Tibial nerve (tissue), 4 donors: ENCODE measurements around the gene FAM13A. TPM values are rescaled to one million over a fixed set of nuclear protein-coding genes. Genes with fewer than 3 reads are reported as not detected.
A peak's percentile ranks its signal among the peaks of the same experiment; 100 is the strongest.

Source experiments
- DNase-seq, 2 donors: peaks; one replicate each; pipeline ENCODE4 v3.0.0-alpha.2; 2019; ENCODE audit warnings: low spot score in 2 of 2
- H3K27ac ChIP-seq, 4 donors: fragments of 200-600 bp; sonication (generic) in 3 of 4; one replicate each; pipeline ENCODE4 v1.5.1; 2017 to 2019; ENCODE audit warnings: mild to moderate bottlenecking in 1 of 4
- H3K27me3 ChIP-seq, 2 donors: fragments of 200-600 bp; sonication (generic) in 1 of 2; one replicate each; pipeline versions ENCODE4 v1.5.1 to v1.6.0; 2017 to 2019
- H3K36me3 ChIP-seq, 3 donors: fragments of 200-600 bp; sonication (generic); one replicate each; pipeline ENCODE4 v1.5.1; 2018 to 2019
- H3K4me1 ChIP-seq, 4 donors: fragments of 200-600 bp; sonication (generic) in 3 of 4; one replicate each; pipeline ENCODE4 v1.5.1; 2017 to 2019
- H3K4me3 ChIP-seq, 4 donors: fragments of 200-600 bp; sonication (generic) in 3 of 4; one replicate each; pipeline ENCODE4 v1.5.1; 2017 to 2019; ENCODE audit warnings: mild to moderate bottlenecking in 1 of 4, moderate library complexity in 1 of 4
- H3K9me3 ChIP-seq, 4 donors: fragments of 200-600 bp; sonication (generic) in 3 of 4; one replicate each; pipeline ENCODE4 v1.5.1; 2017 to 2019
- EP300 ChIP-seq, 2 donors: sonication (generic); formaldehyde crosslinking; IDR thresholded peaks; one replicate each; pipeline ENCODE4 v1.6.1; 2017; ENCODE audit warnings: antibody characterized with exemption in 2 of 2, mild to moderate bottlenecking in 1 of 2
- POLR2A ChIP-seq, 2 donors: fragments of 450-650 bp; IDR thresholded peaks; one replicate each; pipeline ENCODE4 v1.6.1; 2017; ENCODE audit warnings: antibody characterized with exemption in 2 of 2, mild to moderate bottlenecking in 2 of 2, moderate library complexity in 2 of 2
- WGBS, 2 donors: methylation state at CpG; one replicate each; pipeline ENCODE4 v1.1.5; 2018; 5-methylcytosine and 5-hydroxymethylcytosine counted together
- total RNA-seq, 4 donors: library from RNA; depleted of rRNA; stranded (reverse); fragments of >200 nt; gene quantifications; one replicate each; pipeline ENCODE4 v1.1.0, GENCODE V29; 2016
- TF ChIP-seq, protein P1 (sequence below), 5 experiments: fragments of 200-600 bp in 3 of 5; fragments of 450-650 bp in 2 of 5; sonication (generic) in 3 of 5; IDR thresholded peaks; one replicate each; pipeline ENCODE4 v1.5.1; 2016 to 2019; ENCODE audit warnings: antibody characterized with exemption in 5 of 5, mild to moderate bottlenecking in 3 of 5, moderate library complexity in 2 of 5

Gene FAM13A
- total RNA-seq, 4 donors from 2014 or later = 48.8 to 77.6 (median 58.8) TPM

GRCh38 chr4:88830598-88830997 is 226.4 kb downstream of the FAM13A start:
- peaks cover 0 to 28% (median 3%) of the 10 kb centered on the region in 4 donors for H3K4me1 ChIP-seq
- 56 to 60% methylated on average over 2 of the region's 2 CpGs for WGBS, 2 donors
- no peaks in the 10 kb centered on the region for H3K27me3 ChIP-seq
- H3K9me3 ChIP-seq = no peaks in the 10 kb centered on the region
- no peak for DNase-seq
- no peak overlapping the region for H3K4me3 ChIP-seq
- TF ChIP-seq, protein P1, sequence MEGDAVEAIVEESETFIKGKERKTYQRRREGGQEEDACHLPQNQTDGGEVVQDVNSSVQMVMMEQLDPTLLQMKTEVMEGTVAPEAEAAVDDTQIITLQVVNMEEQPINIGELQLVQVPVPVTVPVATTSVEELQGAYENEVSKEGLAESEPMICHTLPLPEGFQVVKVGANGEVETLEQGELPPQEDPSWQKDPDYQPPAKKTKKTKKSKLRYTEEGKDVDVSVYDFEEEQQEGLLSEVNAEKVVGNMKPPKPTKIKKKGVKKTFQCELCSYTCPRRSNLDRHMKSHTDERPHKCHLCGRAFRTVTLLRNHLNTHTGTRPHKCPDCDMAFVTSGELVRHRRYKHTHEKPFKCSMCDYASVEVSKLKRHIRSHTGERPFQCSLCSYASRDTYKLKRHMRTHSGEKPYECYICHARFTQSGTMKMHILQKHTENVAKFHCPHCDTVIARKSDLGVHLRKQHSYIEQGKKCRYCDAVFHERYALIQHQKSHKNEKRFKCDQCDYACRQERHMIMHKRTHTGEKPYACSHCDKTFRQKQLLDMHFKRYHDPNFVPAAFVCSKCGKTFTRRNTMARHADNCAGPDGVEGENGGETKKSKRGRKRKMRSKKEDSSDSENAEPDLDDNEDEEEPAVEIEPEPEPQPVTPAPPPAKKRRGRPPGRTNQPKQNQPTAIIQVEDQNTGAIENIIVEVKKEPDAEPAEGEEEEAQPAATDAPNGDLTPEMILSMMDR (IDR thresholded peaks at IDR 0.05) = no peak
- TF ChIP-seq EP300 (IDR thresholded peaks at IDR 0.05) = no peak
- no peak for TF ChIP-seq POLR2A (IDR thresholded peaks at IDR 0.05)
- no peaks in the 10 kb centered on the region for H3K36me3 ChIP-seq
- H3K27ac ChIP-seq = peak overlapping the region in 3 of 4 donors; percentile 10 to 39 (median 29)

- no peaks in the 10 kb centered on the region for H3K27me3 ChIP-seq
- H3K36me3 ChIP-seq = no peaks in the 10 kb centered on the region
- peak overlapping the region in 3 of 4 donors; percentile 35 to 56 (median 40) for H3K27ac ChIP-seq
- WGBS, 2 donors = 0 to 40% methylated on average over 1 of the region's 1 CpG
- peaks cover 0 to 32% (median 4%) of the 10 kb centered on the region in 4 donors for H3K4me1 ChIP-seq
- no peaks in the 10 kb centered on the region for H3K9me3 ChIP-seq
- DNase-seq = no peak
- H3K4me3 ChIP-seq = no peak overlapping the region
- TF ChIP-seq EP300 (IDR thresholded peaks at IDR 0.05) = peak; percentile 74 to 79
- TF ChIP-seq POLR2A (IDR thresholded peaks at IDR 0.05) = no peak
Measured at GRCh38 chr4:88828842-88829571, 228.0 kb downstream of the FAM13A start.

GRCh38 chr4:88827442-88827841 is 229.5 kb downstream of the FAM13A start:
- TF ChIP-seq EP300 (IDR thresholded peaks at IDR 0.05) (no peak), POLR2A (IDR thresholded peaks at IDR 0.05) (no peak)
- TF ChIP-seq, protein P1 (IDR thresholded peaks at IDR 0.05) = no peak
- 89 to 93% methylated on average over 2 of the region's 2 CpGs for WGBS, 2 donors
- Histone ChIP-seq H3K27me3 (no peaks in the 10 kb centered on the region), H3K9me3 (no peaks in the 10 kb centered on the region), H3K4me1 (peaks cover 0 to 35% (median 6%) of the 10 kb centered on the region in 4 donors), H3K27ac (no peak overlapping the region), H3K36me3 (no peaks in the 10 kb centered on the region), H3K4me3 (no peak overlapping the region)
- no peak for DNase-seq

GRCh38 chr4:88826771-88827170 is 230.2 kb downstream of the FAM13A start:
- Histone ChIP-seq H3K9me3 (no peaks in the 10 kb centered on the region), H3K4me3 (no peak overlapping the region), H3K27me3 (no peaks in the 10 kb centered on the region), H3K27ac (peak overlapping the region in 1 of 4 donors; percentile 11), H3K4me1 (peaks cover 0 to 38% (median 8%) of the 10 kb centered on the region in 4 donors), H3K36me3 (no peaks in the 10 kb centered on the region)
- TF ChIP-seq EP300 (IDR thresholded peaks at IDR 0.05) = peak in 1 of 2 donors; percentile 25
- TF ChIP-seq, protein P1 (IDR thresholded peaks at IDR 0.05) = no peak
- WGBS, 2 donors = 86 to 89% methylated on average over 2 of the region's 2 CpGs
- DNase-seq = no peak

GRCh38 chr4:88825931-88826330 is 231.1 kb downstream of the FAM13A start:
- TF ChIP-seq POLR2A (IDR thresholded peaks at IDR 0.05) = no peak
- no peak for TF ChIP-seq EP300 (IDR thresholded peaks at IDR 0.05)
- TF ChIP-seq, protein P1 (IDR thresholded peaks at IDR 0.05) = no peak
- Histone ChIP-seq H3K36me3 (no peaks in the 10 kb centered on the region), H3K27ac (no peak overlapping the region), H3K9me3 (no peaks in the 10 kb centered on the region), H3K4me1 (peaks cover 0 to 42% (median 8%) of the 10 kb centered on the region in 4 donors), H3K4me3 (no peak overlapping the region), H3K27me3 (no peaks in the 10 kb centered on the region)
- DNase-seq = no peak
- 52 to 58% methylated on average over 2 of the region's 2 CpGs for WGBS, 2 donors
